IMR-90 (cell line): Measurements from ENCODE around the gene IGF1R. TPM values are rescaled to one million over a fixed set of nuclear protein-coding genes. Genes with fewer than 3 reads are reported as not detected.

Experiments used
- ATAC-seq: fragments of 200-7000 bp; cut with Tn5 transposase; 2 replicates; pipeline ENCODE4 v1.9.1; 2020; ENCODE audit warnings: low read depth, mild to moderate bottlenecking, moderate library complexity
- BruUV-seq: library from RNA; stranded (reverse); fragments of 400-500 nt; replicated peaks from 2 replicates; lab custom pipeline; 2021; lab: Mats Ljungman, UMichigan
- CTCF ChIA-PET: fragments of 300-600 bp; formaldehyde crosslinking; extraction: SDS; loops from one replicate; lab custom pipeline; 2021; ENCODE audit warnings: antibody characterized with exemption; lab: Yijun Ruan, JAX
- POLR2A ChIA-PET: fragments of 300-600 bp; sonication (Branson Sonifier 250); formaldehyde crosslinking; loops from one replicate; lab custom pipeline; 2022; ENCODE audit warnings: antibody characterized with exemption; ENCODE audit not compliant: unreplicated experiment; lab: Charles Lee
- DNase-seq: peaks from one replicate; pipeline ENCODE4 v3.0.0; 2013
- H2AFZ ChIP-seq: replicated peaks from 2 replicates; pipeline ENCODE3; 2013; ENCODE audit warnings: low read length, mild to moderate bottlenecking; ENCODE audit not compliant: poor library complexity
- H2AK5ac ChIP-seq: 2 replicates; pipeline ENCODE4 v1.6.1; 2013; ENCODE audit warnings: low read depth, low read length, inconsistent platforms
- H2AK9ac ChIP-seq: replicated peaks from 2 replicates; pipeline ENCODE3; 2013; ENCODE audit warnings: mild to moderate bottlenecking, low read depth, low read length, moderate library complexity; ENCODE audit not compliant: poor library complexity
- H2BK120ac ChIP-seq: 2 replicates; pipeline ENCODE4 v1.6.1; 2013; ENCODE audit warnings: low read depth, low read length, inconsistent platforms
- H2BK15ac ChIP-seq: 3 replicates; pipeline ENCODE4 v1.6.1; 2013; ENCODE audit warnings: low read depth, low read length, inconsistent platforms
- H2BK20ac ChIP-seq: 2 replicates; pipeline ENCODE4 v1.6.1; 2013; ENCODE audit warnings: low read depth, mild to moderate bottlenecking, inconsistent platforms, low read length, moderate library complexity
- H2BK5ac ChIP-seq: 2 replicates; pipeline ENCODE4 v1.6.1; 2013; ENCODE audit warnings: mild to moderate bottlenecking, low read depth, low read length, inconsistent platforms; ENCODE audit not compliant: poor library complexity, severe bottlenecking
- H3K14ac ChIP-seq: replicated peaks from 2 replicates; pipeline ENCODE4 v1.6.1; 2013; ENCODE audit warnings: low read depth, low read length, inconsistent platforms
- H3K18ac ChIP-seq: 2 replicates; pipeline ENCODE4 v1.6.1; 2013; ENCODE audit warnings: low read depth, low read length, control low read depth
- H3K23ac ChIP-seq: 2 replicates; pipeline ENCODE4 v1.6.1; 2013; ENCODE audit warnings: low read depth, low read length, inconsistent platforms
- H3K27ac ChIP-seq: 2 replicates; pipeline ENCODE4 v1.5.1; 2013; ENCODE audit warnings: mild to moderate bottlenecking, control low read depth, low read length; ENCODE audit not compliant: insufficient read depth
- H3K27me3 ChIP-seq: 2 replicates; pipeline ENCODE4 v1.6.1; 2013; ENCODE audit warnings: low read length; ENCODE audit not compliant: control insufficient read depth, insufficient read depth
- H3K36me3 ChIP-seq: 2 replicates; pipeline ENCODE4 v1.6.1; 2013; ENCODE audit warnings: low read length, mixed read lengths; ENCODE audit not compliant: control insufficient read depth, insufficient read depth
- H3K4ac ChIP-seq: 2 replicates; pipeline ENCODE4 v1.6.1; 2013; ENCODE audit warnings: low read depth, low read length, inconsistent platforms
- H3K4me1 ChIP-seq: 2 replicates; pipeline ENCODE4 v1.6.1; 2013; ENCODE audit warnings: low read length, mixed read lengths; ENCODE audit not compliant: control insufficient read depth, insufficient read depth
- H3K4me2 ChIP-seq: 2 replicates; pipeline ENCODE4 v1.6.1; 2013; ENCODE audit warnings: low read depth, mild to moderate bottlenecking, control low read depth, low read length, moderate library complexity
- H3K4me3 ChIP-seq: 2 replicates; pipeline ENCODE4 v1.5.1; 2013; ENCODE audit warnings: low read depth, mild to moderate bottlenecking, control low read depth, low read length, moderate library complexity; ENCODE audit not compliant: insufficient read depth
- H3K56ac ChIP-seq: 2 replicates; pipeline ENCODE4 v1.6.1; 2013; ENCODE audit warnings: low read length, inconsistent platforms; ENCODE audit not compliant: insufficient read depth; ENCODE audit errors: extremely low read depth
- H3K79me1 ChIP-seq, 2 experiments: 2 replicates each; pipeline ENCODE4 v1.6.1; 2013; ENCODE audit warnings: low read length in 2 of 2, inconsistent platforms in 1 of 2, low read depth in 1 of 2
- H3K9ac ChIP-seq: 2 replicates; pipeline ENCODE4 v1.6.1; 2013; ENCODE audit warnings: low read depth, low read length, control low read depth
- H3K9me1 ChIP-seq: 2 replicates; pipeline ENCODE4 v1.6.1; 2013; ENCODE audit warnings: low read length, inconsistent platforms; ENCODE audit not compliant: insufficient read depth
- H3K9me3 ChIP-seq: 2 replicates; pipeline ENCODE4 v1.6.1; 2013; ENCODE audit warnings: low read length; ENCODE audit not compliant: control insufficient read depth, insufficient read depth
- H4K20me1 ChIP-seq: 2 replicates; pipeline ENCODE4 v1.6.1; 2013; ENCODE audit warnings: low read length, inconsistent platforms; ENCODE audit not compliant: insufficient read depth
- H4K5ac ChIP-seq: 2 replicates; pipeline ENCODE4 v1.6.1; 2013; ENCODE audit warnings: mild to moderate bottlenecking, low read depth, low read length, control low read depth
- H4K8ac ChIP-seq, 2 experiments: 2 replicates each; pipeline ENCODE4 v1.6.1; 2013; ENCODE audit warnings: low read depth in 2 of 2, low read length in 2 of 2, control low read depth in 1 of 2, inconsistent platforms in 1 of 2
- H4K91ac ChIP-seq: 2 replicates; pipeline ENCODE4 v1.6.1; 2013; ENCODE audit warnings: low read depth, low read length, inconsistent platforms; ENCODE audit not compliant: insufficient read depth
- BHLHE40 ChIP-seq: fragments of 150-350 bp; IDR thresholded peaks from 2 replicates; pipeline ENCODE4 v1.6.1; 2016; ENCODE audit warnings: mild to moderate bottlenecking, low read depth, low read length
- CEBPB ChIP-seq: IDR thresholded peaks from 2 replicates; pipeline ENCODE4 v1.6.1; 2012; ENCODE audit warnings: low read depth, low read length, improper control_type of control experiment
- CHD1 ChIP-seq: IDR thresholded peaks from 2 replicates; pipeline ENCODE4 v1.6.1; 2012; ENCODE audit warnings: low read depth, low read length, improper control_type of control experiment
- FOS ChIP-seq: fragments of 150-350 bp; IDR thresholded peaks from 2 replicates; pipeline ENCODE4 v1.6.1; 2016; ENCODE audit warnings: low read depth, low read length
- MAFK ChIP-seq: IDR thresholded peaks from 2 replicates; pipeline ENCODE4 v1.6.1; 2012; ENCODE audit warnings: low read depth, low read length, improper control_type of control experiment
- MXI1 ChIP-seq: IDR thresholded peaks from 2 replicates; pipeline ENCODE4 v1.6.1; 2012; ENCODE audit warnings: low read depth, mild to moderate bottlenecking, low read length, moderate library complexity, borderline replicate concordance
- NFE2L2 ChIP-seq: fragments of 150-350 bp; IDR thresholded peaks from 2 replicates; pipeline ENCODE4 v1.6.1; 2016; ENCODE audit warnings: low read depth, mild to moderate bottlenecking, low read length
- POLR2A ChIP-seq: IDR thresholded peaks from 2 replicates; pipeline ENCODE4 v1.6.1; 2012; ENCODE audit warnings: mild to moderate bottlenecking, low read depth, low read length
- RAD21 ChIP-seq: IDR thresholded peaks from 2 replicates; pipeline ENCODE4 v1.6.1; 2012; ENCODE audit warnings: low read length, improper control_type of control experiment
- RCOR1 ChIP-seq: IDR thresholded peaks from 2 replicates; pipeline ENCODE4 v1.6.1; 2012; ENCODE audit warnings: mild to moderate bottlenecking, low read length, improper control_type of control experiment; ENCODE audit not compliant: insufficient replicate concordance
- RFX5 ChIP-seq: IDR thresholded peaks from 2 replicates; pipeline ENCODE4 v1.8.0; 2012; ENCODE audit warnings: low read depth, mild to moderate bottlenecking, low read length, moderate library complexity
- SMC3 ChIP-seq: fragments of 150-350 bp; IDR thresholded peaks from 2 replicates; pipeline ENCODE4 v1.6.1; 2016; ENCODE audit warnings: low read depth, mild to moderate bottlenecking, antibody characterized with exemption, low read length, moderate library complexity
- WGBS, 2 experiments: methylation state at CpG; one replicate each; pipeline versions ENCODE4 v1.1.5 to v1.1.7; 2013; ENCODE audit warnings: missing lambda C conversion rate in 2 of 2; ENCODE audit not compliant: insufficient read length in 1 of 2; ENCODE audit errors: extremely low coverage in 2 of 2; 5-methylcytosine and 5-hydroxymethylcytosine counted together
- dilution Hi-C: fragments of 300-500 bp; cut with HindIII; formaldehyde crosslinking; loops from one replicate; pipeline ENCODE4 v1.14.3; 2018; ENCODE audit warnings: low sequenced_read_pairs; ENCODE audit not compliant: unreplicated experiment
- in situ Hi-C: fragments of 300-500 bp; cut with MboI; formaldehyde crosslinking; loops from 3 replicates; pipeline ENCODE4 v1.14.3; 2019; ENCODE audit warnings: low sequenced_read_pairs, inconsistent platforms, mixed read lengths
- intact Hi-C: fragments of 100-400 bp; cut with micrococcal nuclease; formaldehyde crosslinking; loops from 2 replicates; pipeline ENCODE4 v1.10.0; 2022
- polyA plus RNA-seq, 3 experiments: library from polyadenylated mRNA; depleted of rRNA; stranded (reverse); fragments of >200 nt; gene quantifications; 2 replicates each; pipeline ENCODE4 v1.2.3, GENCODE V29; 2012; ENCODE audit warnings: low replicate concordance in 1 of 3
- total RNA-seq: library from RNA; depleted of rRNA; stranded (reverse); fragments of >200 nt; gene quantifications from 2 replicates; pipeline ENCODE4 v1.2.3, GENCODE V29; 2012
- TF ChIP-seq, protein P1 (sequence below): fragments of 150-350 bp; IDR thresholded peaks from 2 replicates; pipeline ENCODE4 v1.6.1; 2017; ENCODE audit warnings: mild to moderate bottlenecking, antibody characterized with exemption, low read length, low read depth
- TF ChIP-seq, protein P2 (sequence below): fragments of 150-350 bp; IDR thresholded peaks from 2 replicates; pipeline ENCODE4 v1.6.1; 2016; ENCODE audit warnings: low read depth, mild to moderate bottlenecking, low read length, moderate library complexity, borderline replicate concordance
- TF ChIP-seq, protein P3 (sequence below): conservative IDR thresholded peaks from 2 replicates; pipeline ENCODE4 v1.5.1; 2012; ENCODE audit warnings: mild to moderate bottlenecking, low read depth, low read length, improper control_type of control experiment

The IGF1R gene
- total and polyA plus RNA-seq, 2 of the 4 experiments (the other 2 are of a cell fraction), result 24.0 to 24.9 TPM

DNA sequence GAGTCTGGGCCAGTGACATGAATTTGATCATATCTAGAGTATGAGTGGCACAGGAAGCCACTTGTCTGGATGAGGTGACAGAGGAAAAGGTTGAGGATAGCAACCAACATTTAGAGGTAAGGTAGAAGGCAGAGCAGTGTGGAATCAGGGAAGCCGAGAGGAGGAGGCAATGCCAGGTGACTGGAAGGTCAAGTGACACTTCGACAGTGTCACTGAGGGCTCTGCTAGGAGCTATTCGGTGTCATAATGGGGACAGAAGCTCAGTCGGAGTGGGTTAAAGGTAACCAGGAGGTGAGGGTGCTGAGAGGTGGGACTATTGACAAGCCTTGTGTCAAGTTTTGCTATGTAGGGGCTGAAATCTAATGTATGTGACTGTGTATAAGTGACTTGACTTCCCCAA lies 56.7 kb downstream of the IGF1R start:
- no peak overlapping the region for H4K91ac ChIP-seq
- POLR2A ChIA-PET, result no interaction called here
- no peak overlapping the region for H3K27ac ChIP-seq
- peaks cover 39 to 90% of the 10 kb centered on the region in 2 experiments for H3K79me1 ChIP-seq
- no peak overlapping the region for H3K56ac ChIP-seq
- intact Hi-C loops (no loop called here), in situ Hi-C loops (no loop called here), dilution Hi-C loops (no loop called here)
- no peak overlapping the region for H4K5ac ChIP-seq
- H4K8ac ChIP-seq, result no peak overlapping the region
- H3K9ac ChIP-seq, result no peak overlapping the region
- DNase-seq (no peak), ATAC-seq (no peak)
- H3K4ac ChIP-seq, result no peak overlapping the region
- H3K23ac ChIP-seq, result no peak overlapping the region
- no peak overlapping the region for H3K18ac ChIP-seq
- no peak for TF ChIP-seq NFE2L2
- TF ChIP-seq RFX5, result no peak
- TF ChIP-seq BHLHE40, result no peak
- no peak for TF ChIP-seq SMC3
- no peak for TF ChIP-seq RCOR1
- no peak for TF ChIP-seq CEBPB
- TF ChIP-seq, protein P1, sequence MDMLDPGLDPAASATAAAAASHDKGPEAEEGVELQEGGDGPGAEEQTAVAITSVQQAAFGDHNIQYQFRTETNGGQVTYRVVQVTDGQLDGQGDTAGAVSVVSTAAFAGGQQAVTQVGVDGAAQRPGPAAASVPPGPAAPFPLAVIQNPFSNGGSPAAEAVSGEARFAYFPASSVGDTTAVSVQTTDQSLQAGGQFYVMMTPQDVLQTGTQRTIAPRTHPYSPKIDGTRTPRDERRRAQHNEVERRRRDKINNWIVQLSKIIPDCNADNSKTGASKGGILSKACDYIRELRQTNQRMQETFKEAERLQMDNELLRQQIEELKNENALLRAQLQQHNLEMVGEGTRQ, result no peak
- no peak for TF ChIP-seq CHD1
- TF ChIP-seq MAFK, result no peak
- TF ChIP-seq, protein P2, sequence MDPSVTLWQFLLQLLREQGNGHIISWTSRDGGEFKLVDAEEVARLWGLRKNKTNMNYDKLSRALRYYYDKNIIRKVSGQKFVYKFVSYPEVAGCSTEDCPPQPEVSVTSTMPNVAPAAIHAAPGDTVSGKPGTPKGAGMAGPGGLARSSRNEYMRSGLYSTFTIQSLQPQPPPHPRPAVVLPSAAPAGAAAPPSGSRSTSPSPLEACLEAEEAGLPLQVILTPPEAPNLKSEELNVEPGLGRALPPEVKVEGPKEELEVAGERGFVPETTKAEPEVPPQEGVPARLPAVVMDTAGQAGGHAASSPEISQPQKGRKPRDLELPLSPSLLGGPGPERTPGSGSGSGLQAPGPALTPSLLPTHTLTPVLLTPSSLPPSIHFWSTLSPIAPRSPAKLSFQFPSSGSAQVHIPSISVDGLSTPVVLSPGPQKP, result no peak
- no peak for TF ChIP-seq RAD21
- TF ChIP-seq POLR2A, result no peak
- TF ChIP-seq, protein P3, sequence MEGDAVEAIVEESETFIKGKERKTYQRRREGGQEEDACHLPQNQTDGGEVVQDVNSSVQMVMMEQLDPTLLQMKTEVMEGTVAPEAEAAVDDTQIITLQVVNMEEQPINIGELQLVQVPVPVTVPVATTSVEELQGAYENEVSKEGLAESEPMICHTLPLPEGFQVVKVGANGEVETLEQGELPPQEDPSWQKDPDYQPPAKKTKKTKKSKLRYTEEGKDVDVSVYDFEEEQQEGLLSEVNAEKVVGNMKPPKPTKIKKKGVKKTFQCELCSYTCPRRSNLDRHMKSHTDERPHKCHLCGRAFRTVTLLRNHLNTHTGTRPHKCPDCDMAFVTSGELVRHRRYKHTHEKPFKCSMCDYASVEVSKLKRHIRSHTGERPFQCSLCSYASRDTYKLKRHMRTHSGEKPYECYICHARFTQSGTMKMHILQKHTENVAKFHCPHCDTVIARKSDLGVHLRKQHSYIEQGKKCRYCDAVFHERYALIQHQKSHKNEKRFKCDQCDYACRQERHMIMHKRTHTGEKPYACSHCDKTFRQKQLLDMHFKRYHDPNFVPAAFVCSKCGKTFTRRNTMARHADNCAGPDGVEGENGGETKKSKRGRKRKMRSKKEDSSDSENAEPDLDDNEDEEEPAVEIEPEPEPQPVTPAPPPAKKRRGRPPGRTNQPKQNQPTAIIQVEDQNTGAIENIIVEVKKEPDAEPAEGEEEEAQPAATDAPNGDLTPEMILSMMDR, result no peak
- TF ChIP-seq MXI1, result no peak
- no peak for TF ChIP-seq FOS
- H3K9me3 ChIP-seq, result no peaks in the 10 kb centered on the region
- H3K9me1 ChIP-seq, result peaks cover 47% of the 10 kb centered on the region
- H3K4me1 ChIP-seq, result peaks cover 22% of the 10 kb centered on the region
- H4K20me1 ChIP-seq, result peaks cover 96% of the 10 kb centered on the region
- H2AFZ ChIP-seq, result no peak overlapping the region
- H3K36me3 ChIP-seq, result peaks cover 14% of the 10 kb centered on the region
- H2BK15ac ChIP-seq, result no peak overlapping the region
- H2AK9ac ChIP-seq, result no peak overlapping the region
- H3K4me2 ChIP-seq, result no peak overlapping the region
- H2BK120ac ChIP-seq, result no peak overlapping the region
- no TSS peak for BruUV-seq
- H2BK20ac ChIP-seq, result no peak overlapping the region
- CTCF ChIA-PET, result interaction anchor here (0.9 kb wide), 1 partner anchor 186 kb away, joined by 3 read pairs; no protein-coding TSS in a partner anchor
- no peak overlapping the region for H2BK5ac ChIP-seq
- H3K14ac ChIP-seq, result no peak overlapping the region
- H3K4me3 ChIP-seq, result no peak overlapping the region
- no peak overlapping the region for H2AK5ac ChIP-seq
- WGBS, 2 experiments, result 100% methylated on average over 3 of the region's 4 CpGs; no CpG with 5 or more reads in 1 of the 2 experiments
- H3K27me3 ChIP-seq, result no peaks in the 10 kb centered on the region
